HepG2 (cell line): ENCODE data around the gene ATP6V0D1. TPM values are rescaled to one million over a fixed set of nuclear protein-coding genes. Genes with fewer than 3 reads are reported as not detected.
A peak's percentile ranks its signal among the peaks of the same experiment; 100 is the strongest.

Experiments used
- AFF4 ChIP-seq: sonication (generic); formaldehyde crosslinking; IDR thresholded peaks from 2 replicates; pipeline ENCODE4 v1.4.0; 2020; ENCODE audit warnings: missing genetic modification reagents
- CCAR2 ChIP-seq: fragments of 200-400 bp; formaldehyde crosslinking; optimal IDR thresholded peaks from 2 replicates; pipeline ENCODE3; 2018; ENCODE audit warnings: low read depth, mild to moderate bottlenecking, low read length, moderate library complexity
- CCDC6 ChIP-seq: sonication (generic); formaldehyde crosslinking; IDR thresholded peaks from 2 replicates; pipeline ENCODE4 v1.8.1; 2022; ENCODE audit warnings: mild to moderate bottlenecking, missing genetic modification reagents, moderate library complexity
- GPN1 ChIP-seq: sonication (generic); formaldehyde crosslinking; IDR thresholded peaks from 2 replicates; pipeline ENCODE4 v1.5.1; 2020; ENCODE audit warnings: missing genetic modification reagents, borderline replicate concordance
- HOXA3 ChIP-seq: sonication (generic); formaldehyde crosslinking; IDR thresholded peaks from 2 replicates; pipeline ENCODE4 v1.5.0; 2020; ENCODE audit warnings: missing genetic modification reagents
- KDM2A ChIP-seq: sonication (generic); formaldehyde crosslinking; IDR thresholded peaks from 2 replicates; pipeline ENCODE4 v1.4.0; 2020; ENCODE audit warnings: low read depth, missing genetic modification reagents, borderline replicate concordance
- KMT2A ChIP-seq: sonication (generic); formaldehyde crosslinking; IDR thresholded peaks from 2 replicates; pipeline ENCODE4 v1.4.0; 2020; ENCODE audit warnings: missing genetic modification reagents
- MAZ ChIP-seq, 2 experiments: sonication (generic) in 1 of 2; formaldehyde crosslinking in 1 of 2; IDR thresholded peaks; 2 replicates each; pipeline versions ENCODE4 v1.5.0 to v1.6.1; 2012 to 2020; ENCODE audit warnings: low read depth in 2 of 2, mild to moderate bottlenecking in 2 of 2, borderline replicate concordance in 1 of 2, improper control_type of control experiment in 1 of 2, low read length in 1 of 2, missing genetic modification reagents in 1 of 2, moderate library complexity in 1 of 2
- REPIN1 ChIP-seq: sonication (generic); formaldehyde crosslinking; IDR thresholded peaks from 2 replicates; pipeline ENCODE4 v1.8.0; 2022; ENCODE audit warnings: missing genetic modification reagents, low read depth, mild to moderate bottlenecking, borderline replicate concordance
- SP4 ChIP-seq: sonication (generic); formaldehyde crosslinking; IDR thresholded peaks from 2 replicates; pipeline ENCODE4 v1.8.1; 2023; ENCODE audit warnings: mild to moderate bottlenecking, missing genetic modification reagents
- SP5 ChIP-seq: IDR thresholded peaks from 2 replicates; pipeline ENCODE4 v1.6.1; 2016; ENCODE audit warnings: low read depth, borderline replicate concordance
- SRY ChIP-seq: sonication (generic); formaldehyde crosslinking; IDR thresholded peaks from 2 replicates; pipeline ENCODE4 v1.8.0; 2022; ENCODE audit warnings: mild to moderate bottlenecking, missing genetic modification reagents
- ZNF101 ChIP-seq: sonication (generic); formaldehyde crosslinking; IDR thresholded peaks from 2 replicates; pipeline ENCODE4 v1.4.0; 2020; ENCODE audit warnings: mild to moderate bottlenecking, low read depth, missing genetic modification reagents, borderline replicate concordance
- ZNF367 ChIP-seq: sonication (generic); formaldehyde crosslinking; IDR thresholded peaks from 2 replicates; pipeline ENCODE4 v1.4.0; 2020; ENCODE audit warnings: missing genetic modification reagents, borderline replicate concordance
- ZNF549 ChIP-seq: sonication (generic); formaldehyde crosslinking; IDR thresholded peaks from 2 replicates; pipeline ENCODE4 v1.5.0; 2020; ENCODE audit warnings: missing genetic modification reagents
- polyA plus RNA-seq, 8 experiments: library from polyadenylated mRNA; depleted of rRNA in 3 of 8; stranded (reverse) in 7 of 8; unstranded in 1 of 8; fragments of >200 nt; fragmentation: Illumina TruSeq in 4 of 8; extraction: Trizol in 4 of 8; gene quantifications; 2 replicates each; pipeline versions ENCODE4 v1.2.1 to v1.2.3, GENCODE V29; 2011 to 2016; ENCODE audit warnings: low read depth in 4 of 8, missing spikeins in 1 of 8, mixed read lengths in 1 of 8; ENCODE audit not compliant: insufficient read depth in 1 of 8
- total RNA-seq, 5 experiments: library from RNA; depleted of rRNA; stranded (reverse); fragments of >200 nt; fragmentation: Illumina TruSeq; extraction: Trizol; gene quantifications; 2 replicates each; pipeline ENCODE4 v1.2.3, GENCODE V29; 2016; ENCODE audit warnings: low read depth in 1 of 5
- TF ChIP-seq, protein P1 (sequence below): sonication (generic); formaldehyde crosslinking; IDR thresholded peaks from 2 replicates; pipeline ENCODE4 v1.8.1; 2023; ENCODE audit warnings: mild to moderate bottlenecking, missing genetic modification reagents, borderline replicate concordance
- TF ChIP-seq, protein P2 (sequence below): sonication (generic); formaldehyde crosslinking; IDR thresholded peaks from 2 replicates; pipeline ENCODE4 v1.5.1; 2020; ENCODE audit warnings: mild to moderate bottlenecking, missing genetic modification reagents, borderline replicate concordance
- TF ChIP-seq, protein P3 (sequence below): IDR thresholded peaks from 2 replicates; pipeline ENCODE4 v1.6.1; 2016; ENCODE audit warnings: missing genetic modification reagents, missing compliant biosample characterization

ATP6V0D1 gene
- total and polyA plus RNA-seq, 2 of the 13 experiments (the other 11 are each of a cell fraction or from before 2014, with no cell fraction given): 51.1 to 61.3 TPM

- peak; percentile 40 for TF ChIP-seq SP5 (CRISPR knock-in tag)
- TF ChIP-seq KDM2A (CRISPR knock-in tag): peak; percentile 81
- 0 out of 2 replicates have a peak, but pooled peaks have one; percentile 56 for TF ChIP-seq SP4 (CRISPR knock-in tag)
- TF ChIP-seq HOXA3 (CRISPR knock-in tag): peak; percentile 26; the same call in 1 of the 2 replicates
- TF ChIP-seq, protein P1, sequence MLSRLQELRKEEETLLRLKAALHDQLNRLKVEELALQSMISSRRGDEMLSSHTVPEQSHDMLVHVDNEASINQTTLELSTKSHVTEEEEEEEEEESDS: no peak
- TF ChIP-seq CCDC6 (CRISPR knock-in tag): peak; percentile 64; the same call in 1 of the 2 replicates
- no peak for TF ChIP-seq ZNF549 (CRISPR knock-in tag)
- no peak for TF ChIP-seq CCAR2
- no peak for TF ChIP-seq AFF4 (CRISPR knock-in tag)
- TF ChIP-seq, protein P2, sequence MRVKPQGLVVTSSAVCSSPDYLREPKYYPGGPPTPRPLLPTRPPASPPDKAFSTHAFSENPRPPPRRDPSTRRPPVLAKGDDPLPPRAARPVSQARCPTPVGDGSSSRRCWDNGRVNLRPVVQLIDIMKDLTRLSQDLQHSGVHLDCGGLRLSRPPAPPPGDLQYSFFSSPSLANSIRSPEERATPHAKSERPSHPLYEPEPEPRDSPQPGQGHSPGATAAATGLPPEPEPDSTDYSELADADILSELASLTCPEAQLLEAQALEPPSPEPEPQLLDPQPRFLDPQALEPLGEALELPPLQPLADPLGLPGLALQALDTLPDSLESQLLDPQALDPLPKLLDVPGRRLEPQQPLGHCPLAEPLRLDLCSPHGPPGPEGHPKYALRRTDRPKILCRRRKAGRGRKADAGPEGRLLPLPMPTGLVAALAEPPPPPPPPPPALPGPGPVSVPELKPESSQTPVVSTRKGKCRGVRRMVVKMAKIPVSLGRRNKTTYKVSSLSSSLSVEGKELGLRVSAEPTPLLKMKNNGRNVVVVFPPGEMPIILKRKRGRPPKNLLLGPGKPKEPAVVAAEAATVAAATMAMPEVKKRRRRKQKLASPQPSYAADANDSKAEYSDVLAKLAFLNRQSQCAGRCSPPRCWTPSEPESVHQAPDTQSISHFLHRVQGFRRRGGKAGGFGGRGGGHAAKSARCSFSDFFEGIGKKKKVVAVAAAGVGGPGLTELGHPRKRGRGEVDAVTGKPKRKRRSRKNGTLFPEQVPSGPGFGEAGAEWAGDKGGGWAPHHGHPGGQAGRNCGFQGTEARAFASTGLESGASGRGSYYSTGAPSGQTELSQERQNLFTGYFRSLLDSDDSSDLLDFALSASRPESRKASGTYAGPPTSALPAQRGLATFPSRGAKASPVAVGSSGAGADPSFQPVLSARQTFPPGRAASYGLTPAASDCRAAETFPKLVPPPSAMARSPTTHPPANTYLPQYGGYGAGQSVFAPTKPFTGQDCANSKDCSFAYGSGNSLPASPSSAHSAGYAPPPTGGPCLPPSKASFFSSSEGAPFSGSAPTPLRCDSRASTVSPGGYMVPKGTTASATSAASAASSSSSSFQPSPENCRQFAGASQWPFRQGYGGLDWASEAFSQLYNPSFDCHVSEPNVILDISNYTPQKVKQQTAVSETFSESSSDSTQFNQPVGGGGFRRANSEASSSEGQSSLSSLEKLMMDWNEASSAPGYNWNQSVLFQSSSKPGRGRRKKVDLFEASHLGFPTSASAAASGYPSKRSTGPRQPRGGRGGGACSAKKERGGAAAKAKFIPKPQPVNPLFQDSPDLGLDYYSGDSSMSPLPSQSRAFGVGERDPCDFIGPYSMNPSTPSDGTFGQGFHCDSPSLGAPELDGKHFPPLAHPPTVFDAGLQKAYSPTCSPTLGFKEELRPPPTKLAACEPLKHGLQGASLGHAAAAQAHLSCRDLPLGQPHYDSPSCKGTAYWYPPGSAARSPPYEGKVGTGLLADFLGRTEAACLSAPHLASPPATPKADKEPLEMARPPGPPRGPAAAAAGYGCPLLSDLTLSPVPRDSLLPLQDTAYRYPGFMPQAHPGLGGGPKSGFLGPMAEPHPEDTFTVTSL (CRISPR knock-in tag): no peak
- TF ChIP-seq, protein P3, sequence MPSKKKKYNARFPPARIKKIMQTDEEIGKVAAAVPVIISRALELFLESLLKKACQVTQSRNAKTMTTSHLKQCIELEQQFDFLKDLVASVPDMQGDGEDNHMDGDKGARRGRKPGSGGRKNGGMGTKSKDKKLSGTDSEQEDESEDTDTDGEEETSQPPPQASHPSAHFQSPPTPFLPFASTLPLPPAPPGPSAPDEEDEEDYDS (CRISPR knock-in tag): peak; percentile 45; the same call in 1 of the 2 replicates
- no peak for TF ChIP-seq ZNF101
- TF ChIP-seq KMT2A (CRISPR knock-in tag): peak; percentile 45; the same call in 1 of the 2 replicates
- TF ChIP-seq SRY (CRISPR knock-in tag): peak; percentile 53; the same call in 1 of the 2 replicates
- TF ChIP-seq REPIN1: 0 out of 2 replicates have a peak, but pooled peaks have one; percentile 57
- no peak for TF ChIP-seq GPN1 (CRISPR knock-in tag)
- TF ChIP-seq ZNF367 (CRISPR knock-in tag): no peak
- TF ChIP-seq MAZ (IDR thresholded peaks at IDR 0.05; ENCODE audit: borderline replicate concordance, low read depth, low read length): no peak
- TF ChIP-seq MAZ (CRISPR knock-in tag; IDR thresholded peaks at IDR 0.05; ENCODE audit: low read depth): peak; percentile 32; the same call in 1 of the 2 replicates
These were observed 52.7 kb downstream of the ATP6V0D1 start (continued) for GRCh38 chr16:67428146-67428731.
